ENCODE data around the gene ASPA. TPM values are rescaled to one million over a fixed set of nuclear protein-coding genes. Genes with fewer than 3 reads are reported as not detected.

ASPA gene
- total RNA-seq, 1 experiment from 2014 or later: 0.04 TPM

- no peak for TF ChIP-seq ZNF263 (CRISPR knock-in tag; IDR thresholded peaks at IDR 0.05; ENCODE audit: low read depth)
These were observed 55.7 kb downstream of the ASPA start (continued) for GRCh38 chr17:3531266-3532101.

- DNase-seq (ENCODE audit: low spot score): no peak
- peaks cover 3% of the 10 kb centered on the region; the same call in 1 of the 2 replicates for H3K27me3 Mint-ChIP-seq (ENCODE audit: low read depth)
- ATAC-seq: no peak
- H3K36me3 Mint-ChIP-seq: no peaks in the 10 kb centered on the region
- H3K9me3 Mint-ChIP-seq: no peaks in the 10 kb centered on the region; the same call in 1 of the 2 replicates
- peaks cover 36% of the 10 kb centered on the region for H3K4me1 Mint-ChIP-seq
- no peak overlapping the region for H3K4me3 Mint-ChIP-seq
- no peak for TF ChIP-seq ZNF317 (CRISPR knock-in tag; IDR thresholded peaks at IDR 0.05; ENCODE audit: borderline replicate concordance, low read depth)
- no peak for TF ChIP-seq ZBTB21 (CRISPR knock-in tag; IDR thresholded peaks at IDR 0.05; ENCODE audit: borderline replicate concordance)
- TF ChIP-seq ZNF263 (CRISPR knock-in tag; IDR thresholded peaks at IDR 0.05; ENCODE audit: low read depth): no peak
- TF ChIP-seq E2F5 (CRISPR knock-in tag; IDR thresholded peaks at IDR 0.05): no peak
- TF ChIP-seq HMGA2 (CRISPR knock-in tag; IDR thresholded peaks at IDR 0.05): no peak
- no peak for TF ChIP-seq FOXK1 (CRISPR knock-in tag; IDR thresholded peaks at IDR 0.05)
- TF ChIP-seq RORB (CRISPR knock-in tag; IDR thresholded peaks at IDR 0.05): no peak
- no peak for TF ChIP-seq PRDM15 (CRISPR knock-in tag; IDR thresholded peaks at IDR 0.05)
- TF ChIP-seq USF1 (CRISPR knock-in tag; IDR thresholded peaks at IDR 0.05): no peak
- TF ChIP-seq TCF7 (CRISPR knock-in tag; IDR thresholded peaks at IDR 0.05; ENCODE audit: low read depth): no peak
- TF ChIP-seq RELA (CRISPR knock-in tag; IDR thresholded peaks at IDR 0.05; ENCODE audit: borderline replicate concordance): no peak
- no peak overlapping the region for H3K27ac Mint-ChIP-seq
- ChIA-PET POLR2A (no interaction called here), CTCF (no interaction called here)
These were observed 56.5 kb downstream of the ASPA start for GRCh38 chr17:3532106-3532858.

DNA sequence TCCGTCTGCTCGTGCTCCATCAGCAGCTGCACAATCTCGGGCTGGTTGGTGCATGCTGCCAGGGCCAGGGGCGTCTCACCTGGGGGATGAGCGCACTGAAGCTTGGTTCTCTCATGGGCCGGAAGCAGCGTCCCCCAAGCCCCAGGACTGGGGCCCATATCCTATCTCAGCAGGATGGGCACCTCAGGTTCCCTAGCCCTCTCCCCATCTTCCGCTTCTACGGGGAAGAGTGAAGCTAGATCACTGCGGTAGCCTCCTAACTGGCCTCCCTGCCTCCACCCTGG lies 57.0 kb downstream of the ASPA start:
- no peaks in the 10 kb centered on the region for H3K9me3 Mint-ChIP-seq
- TF ChIP-seq ZNF232 (CRISPR knock-in tag; IDR thresholded peaks at IDR 0.05) (no peak), E2F5 (CRISPR knock-in tag; IDR thresholded peaks at IDR 0.05) (no peak), ZNF317 (CRISPR knock-in tag; IDR thresholded peaks at IDR 0.05; ENCODE audit: borderline replicate concordance, low read depth) (no peak), JUN (CRISPR knock-in tag; IDR thresholded peaks at IDR 0.05) (no peak)
- H3K4me1 Mint-ChIP-seq: peaks cover 36% of the 10 kb centered on the region
- CTCF ChIA-PET: no interaction called here
- POLR2A ChIA-PET: no interaction called here
- H3K27me3 Mint-ChIP-seq (ENCODE audit: low read depth): peaks cover 3% of the 10 kb centered on the region; the same call in 1 of the 2 replicates
- no peaks in the 10 kb centered on the region for H3K36me3 Mint-ChIP-seq
- H3K4me3 Mint-ChIP-seq: no peak overlapping the region
- DNase-seq (ENCODE audit: low spot score) (no peak), ATAC-seq (no peak)
- H3K27ac Mint-ChIP-seq: no peak overlapping the region

Measured in WTC11 (cell line).